WERI-Rb-1 (cell line): ENCODE data around the gene ZFYVE26.
"Not testable (repeated sequence)": the region's sequence is repeated elsewhere in the genome, so short reads cannot be mapped to it uniquely, and the experiment has no call there.

Source experiments
- DNase-seq: peaks from one replicate; pipeline ENCODE4 v3.0.0-alpha.2; 2020
- H3K27ac ChIP-seq: fragments of 250-450 bp; sonication (Bioruptor Pico); 2 replicates; pipeline ENCODE4 v1.5.1; 2020; ENCODE audit warnings: mild to moderate bottlenecking, moderate library complexity
- H3K27me3 ChIP-seq: fragments of 250-450 bp; sonication (Bioruptor Pico); 2 replicates; pipeline ENCODE4 v1.5.1; 2021; ENCODE audit warnings: mild to moderate bottlenecking, low read depth, moderate library complexity; ENCODE audit not compliant: insufficient read depth, severe bottlenecking
- H3K36me3 ChIP-seq: fragments of 250-450 bp; sonication (Bioruptor Pico); 2 replicates; pipeline ENCODE4 v1.5.1; 2020; ENCODE audit warnings: mild to moderate bottlenecking, moderate library complexity
- H3K4me3 ChIP-seq: 2 replicates; pipeline ENCODE4 v1.5.1; 2011; ENCODE audit warnings: low read depth, mild to moderate bottlenecking, control low read depth, low read length
- H3K9me3 ChIP-seq: fragments of 250-450 bp; sonication (Bioruptor Pico); 2 replicates; pipeline ENCODE4 v1.5.1; 2021; ENCODE audit warnings: mild to moderate bottlenecking, moderate library complexity; ENCODE audit not compliant: severe bottlenecking
- TF ChIP-seq, protein P1 (sequence below): IDR thresholded peaks from 2 replicates; pipeline ENCODE4 v1.5.1; 2011; ENCODE audit warnings: low read depth, mild to moderate bottlenecking, control low read depth, inconsistent platforms, low read length

The ZFYVE26 gene

GRCh38 chr14:67721875-67722274 is 94.5 kb downstream of the ZFYVE26 start:
- TF ChIP-seq, protein P1, sequence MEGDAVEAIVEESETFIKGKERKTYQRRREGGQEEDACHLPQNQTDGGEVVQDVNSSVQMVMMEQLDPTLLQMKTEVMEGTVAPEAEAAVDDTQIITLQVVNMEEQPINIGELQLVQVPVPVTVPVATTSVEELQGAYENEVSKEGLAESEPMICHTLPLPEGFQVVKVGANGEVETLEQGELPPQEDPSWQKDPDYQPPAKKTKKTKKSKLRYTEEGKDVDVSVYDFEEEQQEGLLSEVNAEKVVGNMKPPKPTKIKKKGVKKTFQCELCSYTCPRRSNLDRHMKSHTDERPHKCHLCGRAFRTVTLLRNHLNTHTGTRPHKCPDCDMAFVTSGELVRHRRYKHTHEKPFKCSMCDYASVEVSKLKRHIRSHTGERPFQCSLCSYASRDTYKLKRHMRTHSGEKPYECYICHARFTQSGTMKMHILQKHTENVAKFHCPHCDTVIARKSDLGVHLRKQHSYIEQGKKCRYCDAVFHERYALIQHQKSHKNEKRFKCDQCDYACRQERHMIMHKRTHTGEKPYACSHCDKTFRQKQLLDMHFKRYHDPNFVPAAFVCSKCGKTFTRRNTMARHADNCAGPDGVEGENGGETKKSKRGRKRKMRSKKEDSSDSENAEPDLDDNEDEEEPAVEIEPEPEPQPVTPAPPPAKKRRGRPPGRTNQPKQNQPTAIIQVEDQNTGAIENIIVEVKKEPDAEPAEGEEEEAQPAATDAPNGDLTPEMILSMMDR, result no peak
- no peak for DNase-seq
- H3K27ac ChIP-seq, result no peak overlapping the region
- no peaks in the 10 kb centered on the region for H3K27me3 ChIP-seq
- H3K4me3 ChIP-seq, result no peak overlapping the region
- H3K36me3 ChIP-seq, result no peaks in the 10 kb centered on the region
- no peaks in the 10 kb centered on the region for H3K9me3 ChIP-seq

DNA sequence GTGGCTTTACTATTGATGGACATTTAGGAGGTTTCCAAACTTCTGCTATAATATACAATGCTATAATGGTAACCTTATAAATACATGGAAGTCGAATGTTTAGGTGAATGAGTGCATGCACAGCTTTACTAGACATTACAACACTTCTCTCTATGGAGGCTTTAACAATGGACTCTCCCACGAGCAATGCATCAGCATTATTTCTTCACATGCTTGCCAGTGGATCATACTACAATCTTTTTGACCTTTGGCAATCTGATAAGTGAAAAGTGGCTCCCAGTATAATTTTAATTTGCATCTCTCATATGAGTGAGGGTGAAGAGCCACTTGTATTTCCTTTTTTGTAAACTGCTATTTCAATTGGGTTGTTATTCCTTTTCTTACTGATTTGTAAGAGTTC is 96.5 kb downstream of the ZFYVE26 start:
- H3K36me3 ChIP-seq, result no peaks in the 10 kb centered on the region
- DNase-seq, result no peak
- no peak overlapping the region for H3K27ac ChIP-seq
- H3K27me3 ChIP-seq, result no peaks in the 10 kb centered on the region
- H3K4me3 ChIP-seq, result no peak overlapping the region
- no peaks in the 10 kb centered on the region for H3K9me3 ChIP-seq
- TF ChIP-seq, protein P1, result no peak

- H3K36me3 ChIP-seq, H3K9me3 ChIP-seq, H3K27ac ChIP-seq, DNase-seq, H3K4me3 ChIP-seq, H3K27me3 ChIP-seq: not testable (repeated sequence)
Observed at GRCh38 chr14:67719385-67719784, 97.0 kb downstream of the ZFYVE26 start.

DNA sequence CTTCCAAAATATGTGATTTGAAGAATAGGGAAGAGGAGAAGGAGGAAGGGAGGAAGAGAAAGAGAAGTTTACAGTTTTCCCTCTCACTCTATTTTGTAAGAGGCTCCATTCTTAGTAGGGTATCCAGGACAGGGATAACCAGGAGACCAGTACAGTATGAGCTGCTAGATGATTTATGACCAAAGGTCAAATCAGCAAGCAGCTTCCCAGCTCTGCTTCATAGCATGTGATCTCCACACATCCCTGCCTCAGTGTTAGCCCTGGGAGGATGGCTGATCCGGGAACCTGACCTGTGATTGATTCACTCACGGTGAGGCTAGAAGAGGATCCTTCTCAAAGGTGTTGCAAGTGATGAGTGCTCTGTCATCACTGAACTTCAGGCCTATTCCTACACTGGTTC is 98.1 kb downstream of the ZFYVE26 start:
- Histone ChIP-seq H3K36me3 (no peaks in the 10 kb centered on the region), H3K9me3 (no peaks in the 10 kb centered on the region), H3K4me3 (no peak overlapping the region), H3K27ac (no peak overlapping the region), H3K27me3 (no peaks in the 10 kb centered on the region)
- TF ChIP-seq, protein P1, result no peak
- DNase-seq, result no peak

DNA sequence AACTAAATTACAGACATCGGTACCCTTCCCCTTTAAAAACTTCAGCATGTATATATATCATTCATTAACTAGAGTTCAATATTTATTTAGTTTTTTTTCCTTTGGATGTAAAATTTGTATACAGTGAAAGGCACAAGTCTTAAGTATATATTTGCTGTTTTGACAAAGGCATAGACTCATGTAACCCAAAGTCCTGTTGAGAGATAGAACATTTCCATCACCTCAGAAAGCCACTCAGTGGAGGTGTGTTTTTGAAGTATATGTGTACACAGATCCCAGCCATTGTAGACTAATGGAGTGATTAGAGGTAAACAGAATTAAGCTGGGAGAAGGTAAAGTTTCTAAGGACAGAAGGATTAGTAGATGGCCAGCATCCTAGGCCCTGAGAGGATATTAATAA is 99.3 kb downstream of the ZFYVE26 start:
- Histone ChIP-seq H3K27ac (no peak overlapping the region), H3K27me3 (no peaks in the 10 kb centered on the region), H3K36me3 (no peaks in the 10 kb centered on the region), H3K4me3 (no peak overlapping the region), H3K9me3 (no peaks in the 10 kb centered on the region)
- DNase-seq, result no peak
- TF ChIP-seq, protein P1, result no peak

- no peak for DNase-seq
- TF ChIP-seq, protein P1, result no peak
- no peak overlapping the region for H3K4me3 ChIP-seq
- no peaks in the 10 kb centered on the region for H3K27me3 ChIP-seq
- no peaks in the 10 kb centered on the region for H3K36me3 ChIP-seq
- no peak overlapping the region for H3K27ac ChIP-seq
- H3K9me3 ChIP-seq, result no peaks in the 10 kb centered on the region
Observed at GRCh38 chr14:67710209-67710608, 106.2 kb downstream of the ZFYVE26 start.

DNA sequence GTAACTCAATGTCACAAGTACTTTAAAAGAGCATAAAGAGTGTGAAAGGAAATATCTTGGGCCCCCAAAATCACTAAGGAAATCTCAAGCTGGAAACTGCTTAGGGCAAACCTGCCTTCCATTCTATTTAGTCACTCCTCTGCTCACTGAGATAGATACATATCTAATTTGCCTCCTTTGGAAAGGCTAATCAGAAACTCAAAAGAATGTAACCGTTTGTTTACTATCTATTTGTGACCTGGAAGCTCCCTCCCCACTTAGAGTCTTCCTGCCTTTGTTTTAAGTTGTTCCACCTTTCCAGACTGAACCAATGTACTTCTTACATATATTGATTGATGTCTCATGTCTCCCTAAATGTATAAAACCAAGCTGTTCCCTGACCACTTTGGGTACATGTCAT is 106.6 kb downstream of the ZFYVE26 start:
- not testable (repeated sequence) for H3K27ac ChIP-seq, H3K9me3 ChIP-seq, H3K36me3 ChIP-seq, DNase-seq, H3K27me3 ChIP-seq, H3K4me3 ChIP-seq

DNA sequence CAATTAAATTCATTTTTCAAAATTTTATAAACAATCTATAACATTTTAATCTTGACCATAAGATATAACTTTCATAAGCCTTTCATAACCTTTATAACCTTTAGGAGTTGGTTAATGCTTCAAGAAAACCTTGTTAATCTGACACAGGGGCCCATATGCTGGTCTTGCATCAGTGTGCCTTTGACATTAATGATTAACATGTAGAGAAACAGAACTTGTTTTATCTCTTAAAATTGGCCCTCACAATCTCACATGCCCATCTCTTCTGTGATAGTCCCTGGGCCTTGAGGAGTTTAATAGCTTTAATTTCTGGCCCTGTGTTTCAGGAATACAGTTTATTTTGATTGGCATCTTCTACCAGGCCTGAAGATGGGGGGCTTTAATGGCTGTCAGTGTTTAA is 107.0 kb downstream of the ZFYVE26 start:
- H3K27ac ChIP-seq, H3K36me3 ChIP-seq, DNase-seq, H3K27me3 ChIP-seq, H3K4me3 ChIP-seq, H3K9me3 ChIP-seq: not testable (repeated sequence)
